Panc1 (cell line): Measurements from ENCODE around the gene NSUN2. TPM values are rescaled to one million over a fixed set of nuclear protein-coding genes. Genes with fewer than 3 reads are reported as not detected.

Experiments
- ATAC-seq: fragments of 200-7000 bp; cut with Tn5 transposase; 2 replicates; pipeline ENCODE4 v1.9.1; 2020; ENCODE audit warnings: mild to moderate bottlenecking, moderate library complexity
- BruUV-seq: library from RNA; stranded (reverse); fragments of 400-500 nt; replicated peaks from 2 replicates; lab custom pipeline; 2021; lab: Mats Ljungman, UMichigan
- CTCF ChIA-PET: fragments of 300-600 bp; sonication (Branson Sonifier 250); formaldehyde crosslinking; loops from one replicate; lab custom pipeline; 2022; ENCODE audit warnings: antibody characterized with exemption; lab: Charles Lee
- POLR2A ChIA-PET: fragments of 300-600 bp; sonication (Branson Sonifier 250); formaldehyde crosslinking; loops from one replicate; lab custom pipeline; 2022; ENCODE audit warnings: antibody characterized with exemption; lab: Charles Lee
- DNase-seq: peaks from one replicate; pipeline ENCODE4 v3.0.0-alpha.2; 2010; ENCODE audit warnings: low read depth, low spot score
- H3K27ac ChIP-seq: 2 replicates; pipeline ENCODE4 v1.5.1; 2011; ENCODE audit warnings: mild to moderate bottlenecking, low read length, inconsistent platforms
- H3K27me3 ChIP-seq: fragments of 200-500 bp; sonication (Bioruptor generic); 2 replicates; pipeline ENCODE4 v1.6.0; 2014; ENCODE audit warnings: low read length, inconsistent platforms; ENCODE audit not compliant: control insufficient read depth, insufficient read depth
- H3K36me3 ChIP-seq: fragments of 200-500 bp; sonication (Bioruptor generic); 2 replicates; pipeline ENCODE4 v1.5.1; 2014; ENCODE audit warnings: inconsistent platforms, mild to moderate bottlenecking, low read length, moderate library complexity; ENCODE audit not compliant: control insufficient read depth, insufficient read depth
- H3K4me1 ChIP-seq: 2 replicates; pipeline ENCODE4 v1.5.1; 2011; ENCODE audit warnings: inconsistent platforms, mild to moderate bottlenecking, low read length, moderate library complexity; ENCODE audit not compliant: control insufficient read depth, insufficient read depth
- H3K4me3 ChIP-seq, 2 experiments: 2 replicates each; pipeline ENCODE4 v1.5.1; 2011 to 2012; ENCODE audit warnings: low read depth in 2 of 2, low read length in 2 of 2, mild to moderate bottlenecking in 2 of 2, inconsistent platforms in 1 of 2, moderate library complexity in 1 of 2
- H3K9me3 ChIP-seq: fragments of 200-500 bp; sonication (Bioruptor generic); 2 replicates; pipeline ENCODE4 v1.5.1; 2014; ENCODE audit warnings: low read depth, mild to moderate bottlenecking, inconsistent platforms, low read length, moderate library complexity; ENCODE audit not compliant: control insufficient read depth, insufficient read depth
- CTCF ChIP-seq: fragments of 450-650 bp; IDR thresholded peaks from 2 replicates; pipeline ENCODE4 v1.5.1; 2017; ENCODE audit warnings: mild to moderate bottlenecking
- POLR2AphosphoS5 ChIP-seq: IDR thresholded peaks from 2 replicates; pipeline ENCODE4 v1.6.1; 2012; ENCODE audit warnings: mild to moderate bottlenecking, low read depth, low read length, moderate library complexity
- REST ChIP-seq, 2 experiments: IDR thresholded peaks; 2 replicates each; pipeline ENCODE4 v1.6.1; 2011 to 2012; ENCODE audit warnings: low read depth in 2 of 2, control low read depth in 1 of 2, low read length in 1 of 2, mild to moderate bottlenecking in 1 of 2, moderate library complexity in 1 of 2; ENCODE audit not compliant: insufficient read depth in 1 of 2
- SIN3A ChIP-seq: IDR thresholded peaks from 2 replicates; pipeline ENCODE4 v1.6.1; 2012; ENCODE audit warnings: low read depth, mild to moderate bottlenecking, low read length, moderate library complexity, borderline replicate concordance; ENCODE audit not compliant: insufficient read depth
- TCF7L2 ChIP-seq: IDR thresholded peaks from 2 replicates; pipeline ENCODE4 v1.6.1; 2011; ENCODE audit warnings: mild to moderate bottlenecking, low read depth, low read length, inconsistent platforms
- in situ Hi-C: cut with HindIII; loops from 2 replicates; pipeline ENCODE4 v1.10.0; 2016; ENCODE audit warnings: low sequenced_read_pairs, low pct_unique_long_range_greater_than_20kb
- intact Hi-C: fragments of 100-400 bp; cut with micrococcal nuclease; formaldehyde crosslinking; loops from one replicate; pipeline ENCODE4 v1.10.0; 2022; ENCODE audit not compliant: unreplicated experiment
- total RNA-seq: library from RNA; stranded (reverse); gene quantifications from one replicate; pipeline ENCODE4 v1.2.1, GENCODE V29; 2021; ENCODE audit not compliant: unreplicated experiment

NSUN2 gene
- total RNA-seq, 1 experiment from 2014 or later: 125 TPM

- intact Hi-C loops: no loop called here
- H3K4me1 ChIP-seq: no peaks in the 10 kb centered on the region
- ATAC-seq (no peak), DNase-seq (no peak)
- in situ Hi-C loops: no loop called here
- CTCF ChIA-PET: no interaction called here
- BruUV-seq: no TSS peak
- POLR2A ChIA-PET: no interaction called here
- H3K36me3 ChIP-seq: peaks cover 9% of the 10 kb centered on the region
- H3K27me3 ChIP-seq: no peaks in the 10 kb centered on the region
- no peak for TF ChIP-seq POLR2AphosphoS5
- no peak for TF ChIP-seq SIN3A
- TF ChIP-seq TCF7L2: no peak
- no peak for TF ChIP-seq CTCF
- no peak for TF ChIP-seq REST (IDR thresholded peaks at IDR 0.05; ENCODE audit: insufficient read depth in 1 of 2, low read depth in 2 of 2, low read length in 1 of 2)
- H3K4me3 ChIP-seq: no peak overlapping the region
- H3K27ac ChIP-seq: no peak overlapping the region
- no peaks in the 10 kb centered on the region for H3K9me3 ChIP-seq
Measured at GRCh38 chr5:6659941-6660684, 27.3 kb upstream of the NSUN2 start.

- ChIA-PET POLR2A (no interaction called here), CTCF (no interaction called here)
- TF ChIP-seq SIN3A (no peak), CTCF (no peak), POLR2AphosphoS5 (no peak), REST (IDR thresholded peaks at IDR 0.05; ENCODE audit: insufficient read depth in 1 of 2, low read depth in 2 of 2, low read length in 1 of 2) (no peak), TCF7L2 (no peak)
- no peak for DNase-seq
- in situ Hi-C loops: no loop called here
- H3K27me3 ChIP-seq: no peaks in the 10 kb centered on the region
- no peak overlapping the region for H3K4me3 ChIP-seq
- H3K27ac ChIP-seq: no peak overlapping the region
- H3K36me3 ChIP-seq: peaks cover 9% of the 10 kb centered on the region
- H3K4me1 ChIP-seq: no peaks in the 10 kb centered on the region
- intact Hi-C loops: no loop called here
- no peaks in the 10 kb centered on the region for H3K9me3 ChIP-seq
- ATAC-seq: no peak
- no TSS peak for BruUV-seq
Measured at GRCh38 chr5:6656680-6657079, 23.8 kb upstream of the NSUN2 start.
